ENCODE measurements around the gene GRAP2. TPM values are rescaled to one million over a fixed set of nuclear protein-coding genes. Genes with fewer than 3 reads are reported as not detected.

The GRAP2 gene
- total and polyA plus RNA-seq, 10 of the 15 experiments (the other 5 are each of a cell fraction or from before 2014, with no cell fraction given), result 3.3 to 79.1 (median 59.6) TPM

DNA sequence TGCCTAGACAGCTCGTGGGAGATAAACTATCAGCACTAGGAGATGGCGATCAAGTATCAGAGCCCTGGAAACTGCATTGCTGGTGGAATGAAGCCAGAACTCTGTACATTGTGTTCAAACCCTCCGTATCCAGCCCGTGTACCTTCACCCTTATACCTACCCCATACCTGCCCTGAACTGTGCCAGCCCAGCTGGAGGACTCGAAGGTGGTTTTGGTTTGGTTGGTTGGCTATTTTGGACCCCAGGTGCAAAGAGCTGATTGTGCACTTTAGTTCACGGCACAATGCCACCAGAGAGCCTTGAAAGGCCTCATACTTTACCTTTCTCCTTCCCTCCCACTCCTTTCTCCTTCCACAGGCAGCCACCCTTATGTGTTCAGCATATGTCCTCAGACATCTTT, 109.9 kb downstream of the GRAP2 start:
- SMC1A ChIA-PET (ENCODE audit: uncharacterized antibody, unreplicated experiment), result interaction anchor here (1.6 kb wide), 1 partner anchor 14 kb away, joined by 5 read pairs; no protein-coding TSS in a partner anchor
- Histone ChIP-seq H3K9me3 (replicated peaks; ENCODE audit: control insufficient read depth, insufficient read depth, low read length) (no peaks in the 10 kb centered on the region), H3K79me2 (ENCODE audit: control insufficient read depth, insufficient read depth, low read length) (no peaks in the 10 kb centered on the region), H3K27ac (ENCODE audit: control insufficient read depth, insufficient read depth) (no peak overlapping the region), H3K4me1 (ENCODE audit: control insufficient read depth, insufficient read depth, low read length) (no peaks in the 10 kb centered on the region), H3K27me3 (replicated peaks in 1 of 2; ENCODE audit: control insufficient read depth in 2 of 2, insufficient read depth in 2 of 2, low read length in 1 of 2) (peaks cover 4 to 9% of the 10 kb centered on the region in 2 experiments), H2AFZ (ENCODE audit: control insufficient read depth, low read depth, low read length) (no peak overlapping the region), H3K36me3 (ENCODE audit: control insufficient read depth in 2 of 2, insufficient read depth in 2 of 2, low read length in 1 of 2) (no peaks in the 10 kb centered on the region), H3K4me2 (ENCODE audit: control insufficient read depth, insufficient read depth) (no peak overlapping the region), H3K4me3 (no peak overlapping the region), H4K20me1 (ENCODE audit: control insufficient read depth, insufficient read depth) (no peaks in the 10 kb centered on the region), H3K9ac (ENCODE audit: control insufficient read depth, insufficient read depth, low read length) (no peak overlapping the region)
- DNase-seq (ENCODE audit: low read depth, low spot score), result no peak
- CTCF ChIA-PET, result interaction anchor here (1.0 to 3.1 kb wide), 2 partner anchors 13 to 78 kb away, joined by 3 to 15 read pairs; no protein-coding TSS in a partner anchor
- no peak for TF ChIP-seq RAD21 (IDR thresholded peaks at IDR 0.05; ENCODE audit: insufficient read depth, low read depth, low read length)
- TF ChIP-seq SMC3 (IDR thresholded peaks at IDR 0.05; ENCODE audit: borderline replicate concordance, low read length), result no peak
- TF ChIP-seq, protein P1, sequence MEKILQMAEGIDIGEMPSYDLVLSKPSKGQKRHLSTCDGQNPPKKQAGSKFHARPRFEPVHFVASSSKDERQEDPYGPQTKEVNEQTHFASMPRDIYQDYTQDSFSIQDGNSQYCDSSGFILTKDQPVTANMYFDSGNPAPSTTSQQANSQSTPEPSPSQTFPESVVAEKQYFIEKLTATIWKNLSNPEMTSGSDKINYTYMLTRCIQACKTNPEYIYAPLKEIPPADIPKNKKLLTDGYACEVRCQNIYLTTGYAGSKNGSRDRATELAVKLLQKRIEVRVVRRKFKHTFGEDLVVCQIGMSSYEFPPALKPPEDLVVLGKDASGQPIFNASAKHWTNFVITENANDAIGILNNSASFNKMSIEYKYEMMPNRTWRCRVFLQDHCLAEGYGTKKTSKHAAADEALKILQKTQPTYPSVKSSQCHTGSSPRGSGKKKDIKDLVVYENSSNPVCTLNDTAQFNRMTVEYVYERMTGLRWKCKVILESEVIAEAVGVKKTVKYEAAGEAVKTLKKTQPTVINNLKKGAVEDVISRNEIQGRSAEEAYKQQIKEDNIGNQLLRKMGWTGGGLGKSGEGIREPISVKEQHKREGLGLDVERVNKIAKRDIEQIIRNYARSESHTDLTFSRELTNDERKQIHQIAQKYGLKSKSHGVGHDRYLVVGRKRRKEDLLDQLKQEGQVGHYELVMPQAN (conservative IDR thresholded peaks at IDR 0.05), result no peak
- no peak for TF ChIP-seq SMAD5 (IDR thresholded peaks at IDR 0.05; ENCODE audit: low read depth)
- no peak for TF ChIP-seq PRDM15 (CRISPR knock-in tag; IDR thresholded peaks at IDR 0.05)
- TF ChIP-seq, protein P2, sequence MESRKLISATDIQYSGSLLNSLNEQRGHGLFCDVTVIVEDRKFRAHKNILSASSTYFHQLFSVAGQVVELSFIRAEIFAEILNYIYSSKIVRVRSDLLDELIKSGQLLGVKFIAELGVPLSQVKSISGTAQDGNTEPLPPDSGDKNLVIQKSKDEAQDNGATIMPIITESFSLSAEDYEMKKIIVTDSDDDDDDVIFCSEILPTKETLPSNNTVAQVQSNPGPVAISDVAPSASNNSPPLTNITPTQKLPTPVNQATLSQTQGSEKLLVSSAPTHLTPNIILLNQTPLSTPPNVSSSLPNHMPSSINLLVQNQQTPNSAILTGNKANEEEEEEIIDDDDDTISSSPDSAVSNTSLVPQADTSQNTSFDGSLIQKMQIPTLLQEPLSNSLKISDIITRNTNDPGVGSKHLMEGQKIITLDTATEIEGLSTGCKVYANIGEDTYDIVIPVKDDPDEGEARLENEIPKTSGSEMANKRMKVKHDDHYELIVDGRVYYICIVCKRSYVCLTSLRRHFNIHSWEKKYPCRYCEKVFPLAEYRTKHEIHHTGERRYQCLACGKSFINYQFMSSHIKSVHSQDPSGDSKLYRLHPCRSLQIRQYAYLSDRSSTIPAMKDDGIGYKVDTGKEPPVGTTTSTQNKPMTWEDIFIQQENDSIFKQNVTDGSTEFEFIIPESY (IDR thresholded peaks at IDR 0.05), result no peak
- TF ChIP-seq POLR2AphosphoS2 (IDR thresholded peaks at IDR 0.05; ENCODE audit: low read depth, low read length), result no peak
- ATAC-seq, result no peak
- FAIRE-seq, result no peak
- intact Hi-C loops (cut with micrococcal nuclease; ENCODE audit: unreplicated experiment), result no loop called here
- in situ Hi-C loops (cut with MboI), result no loop called here
- WGBS (ENCODE audit: insufficient coverage, insufficient replicate concordance, low lambda C conversion rate, missing lambda C conversion rate), result 15% methylated on average over 6 of the region's 6 CpGs
- RAD21 ChIA-PET (ENCODE audit: unreplicated experiment), result no interaction called here
- BruUV-seq (replicated peaks), result no TSS peak
- POLR2A ChIA-PET, result no interaction called here
